HL-60 (cell line): ENCODE data around the gene LRRC4C.

Source experiments
- DNase-seq, 2 experiments: peaks; one replicate each; pipeline ENCODE4 v3.0.0-alpha.2; 2010 to 2020; ENCODE audit warnings: low read depth in 1 of 2, low spot score in 1 of 2
- H3K27ac ChIP-seq: fragments of 250-450 bp; sonication (Bioruptor Pico); replicated peaks from 2 replicates; pipeline ENCODE4 v1.5.1; 2020; ENCODE audit warnings: mild to moderate bottlenecking, moderate library complexity
- H3K27me3 ChIP-seq: fragments of 250-450 bp; sonication (Bioruptor Pico); 2 replicates; pipeline ENCODE4 v1.5.1; 2021; ENCODE audit warnings: mild to moderate bottlenecking, moderate library complexity; ENCODE audit not compliant: insufficient read depth, poor library complexity, severe bottlenecking
- H3K4me3 ChIP-seq: replicated peaks from 2 replicates; pipeline ENCODE4 v1.5.1; 2011; ENCODE audit warnings: mild to moderate bottlenecking, control low read depth, low read length; ENCODE audit not compliant: insufficient read depth
- GABPA ChIP-seq: IDR thresholded peaks from 2 replicates; pipeline ENCODE4 v1.6.1; 2012; ENCODE audit warnings: low read depth
- POLR2AphosphoS5 ChIP-seq: IDR thresholded peaks from 2 replicates; pipeline ENCODE4 v1.6.1; 2012; ENCODE audit warnings: low read depth
- SPI1 ChIP-seq: IDR thresholded peaks from 2 replicates; pipeline ENCODE4 v1.6.1; 2012; ENCODE audit warnings: low read depth, mild to moderate bottlenecking, borderline replicate concordance
- TF ChIP-seq, protein P1 (sequence below): IDR thresholded peaks from one replicate; pipeline ENCODE4 v1.5.1; 2011; ENCODE audit warnings: low read length, control low read depth, inconsistent platforms; ENCODE audit not compliant: insufficient read depth
- TF ChIP-seq, protein P2 (sequence below): IDR thresholded peaks from 2 replicates; pipeline ENCODE4 v1.6.1; 2012; ENCODE audit warnings: low read depth; ENCODE audit not compliant: insufficient replicate concordance

Gene LRRC4C

DNA sequence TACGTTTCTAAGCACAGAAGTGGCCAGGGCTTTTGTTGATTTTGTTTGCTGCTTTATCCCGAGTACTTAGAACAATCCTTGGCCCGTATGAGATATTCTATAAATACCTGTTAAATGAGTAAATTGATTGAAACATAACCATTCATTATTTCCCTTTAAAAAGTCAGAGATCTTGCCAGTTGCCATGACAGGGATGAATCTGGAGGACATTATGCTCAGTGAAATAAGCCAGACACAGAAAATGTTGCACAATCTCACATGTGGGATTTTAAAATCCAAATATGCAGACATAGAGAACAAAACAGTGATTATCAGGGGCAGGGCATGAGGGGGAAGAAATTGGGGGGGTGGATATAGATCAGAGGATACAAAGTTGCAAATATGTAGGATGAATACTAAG lies 1240.1 kb downstream of the LRRC4C start:
- DNase-seq = no peak
- Histone ChIP-seq H3K4me3 (no peak overlapping the region), H3K27ac (no peak overlapping the region), H3K27me3 (no peaks in the 10 kb centered on the region)
- TF ChIP-seq, protein P1, sequence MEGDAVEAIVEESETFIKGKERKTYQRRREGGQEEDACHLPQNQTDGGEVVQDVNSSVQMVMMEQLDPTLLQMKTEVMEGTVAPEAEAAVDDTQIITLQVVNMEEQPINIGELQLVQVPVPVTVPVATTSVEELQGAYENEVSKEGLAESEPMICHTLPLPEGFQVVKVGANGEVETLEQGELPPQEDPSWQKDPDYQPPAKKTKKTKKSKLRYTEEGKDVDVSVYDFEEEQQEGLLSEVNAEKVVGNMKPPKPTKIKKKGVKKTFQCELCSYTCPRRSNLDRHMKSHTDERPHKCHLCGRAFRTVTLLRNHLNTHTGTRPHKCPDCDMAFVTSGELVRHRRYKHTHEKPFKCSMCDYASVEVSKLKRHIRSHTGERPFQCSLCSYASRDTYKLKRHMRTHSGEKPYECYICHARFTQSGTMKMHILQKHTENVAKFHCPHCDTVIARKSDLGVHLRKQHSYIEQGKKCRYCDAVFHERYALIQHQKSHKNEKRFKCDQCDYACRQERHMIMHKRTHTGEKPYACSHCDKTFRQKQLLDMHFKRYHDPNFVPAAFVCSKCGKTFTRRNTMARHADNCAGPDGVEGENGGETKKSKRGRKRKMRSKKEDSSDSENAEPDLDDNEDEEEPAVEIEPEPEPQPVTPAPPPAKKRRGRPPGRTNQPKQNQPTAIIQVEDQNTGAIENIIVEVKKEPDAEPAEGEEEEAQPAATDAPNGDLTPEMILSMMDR = no peak

DNA sequence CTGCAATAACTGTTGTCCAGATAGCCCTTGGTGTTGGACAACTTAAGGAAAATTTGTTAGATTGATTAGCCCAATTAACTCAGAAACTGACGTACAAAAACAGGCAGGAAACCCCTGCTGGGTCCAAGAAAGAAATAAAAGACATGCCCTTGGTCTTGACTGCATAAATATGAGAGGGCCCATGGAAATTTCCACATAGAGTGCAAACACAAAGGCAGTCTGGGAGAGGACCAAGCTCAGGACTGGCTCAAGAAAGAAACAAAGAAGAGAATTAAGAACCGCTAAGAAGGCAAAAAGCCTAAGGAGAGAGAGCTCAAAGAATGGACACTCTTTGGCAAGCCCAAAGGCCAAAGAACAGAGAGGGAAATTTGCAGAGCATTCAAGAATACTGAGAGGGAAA lies 1243.9 kb downstream of the LRRC4C start:
- H3K4me3 ChIP-seq = no peak overlapping the region
- no peak for DNase-seq
- H3K27me3 ChIP-seq = no peaks in the 10 kb centered on the region
- H3K27ac ChIP-seq = no peak overlapping the region
- TF ChIP-seq POLR2AphosphoS5 (no peak), SPI1 (no peak), GABPA (no peak)
- TF ChIP-seq, protein P1 = no peak
- TF ChIP-seq, protein P2, sequence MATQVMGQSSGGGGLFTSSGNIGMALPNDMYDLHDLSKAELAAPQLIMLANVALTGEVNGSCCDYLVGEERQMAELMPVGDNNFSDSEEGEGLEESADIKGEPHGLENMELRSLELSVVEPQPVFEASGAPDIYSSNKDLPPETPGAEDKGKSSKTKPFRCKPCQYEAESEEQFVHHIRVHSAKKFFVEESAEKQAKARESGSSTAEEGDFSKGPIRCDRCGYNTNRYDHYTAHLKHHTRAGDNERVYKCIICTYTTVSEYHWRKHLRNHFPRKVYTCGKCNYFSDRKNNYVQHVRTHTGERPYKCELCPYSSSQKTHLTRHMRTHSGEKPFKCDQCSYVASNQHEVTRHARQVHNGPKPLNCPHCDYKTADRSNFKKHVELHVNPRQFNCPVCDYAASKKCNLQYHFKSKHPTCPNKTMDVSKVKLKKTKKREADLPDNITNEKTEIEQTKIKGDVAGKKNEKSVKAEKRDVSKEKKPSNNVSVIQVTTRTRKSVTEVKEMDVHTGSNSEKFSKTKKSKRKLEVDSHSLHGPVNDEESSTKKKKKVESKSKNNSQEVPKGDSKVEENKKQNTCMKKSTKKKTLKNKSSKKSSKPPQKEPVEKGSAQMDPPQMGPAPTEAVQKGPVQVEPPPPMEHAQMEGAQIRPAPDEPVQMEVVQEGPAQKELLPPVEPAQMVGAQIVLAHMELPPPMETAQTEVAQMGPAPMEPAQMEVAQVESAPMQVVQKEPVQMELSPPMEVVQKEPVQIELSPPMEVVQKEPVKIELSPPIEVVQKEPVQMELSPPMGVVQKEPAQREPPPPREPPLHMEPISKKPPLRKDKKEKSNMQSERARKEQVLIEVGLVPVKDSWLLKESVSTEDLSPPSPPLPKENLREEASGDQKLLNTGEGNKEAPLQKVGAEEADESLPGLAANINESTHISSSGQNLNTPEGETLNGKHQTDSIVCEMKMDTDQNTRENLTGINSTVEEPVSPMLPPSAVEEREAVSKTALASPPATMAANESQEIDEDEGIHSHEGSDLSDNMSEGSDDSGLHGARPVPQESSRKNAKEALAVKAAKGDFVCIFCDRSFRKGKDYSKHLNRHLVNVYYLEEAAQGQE = no peak

DNA sequence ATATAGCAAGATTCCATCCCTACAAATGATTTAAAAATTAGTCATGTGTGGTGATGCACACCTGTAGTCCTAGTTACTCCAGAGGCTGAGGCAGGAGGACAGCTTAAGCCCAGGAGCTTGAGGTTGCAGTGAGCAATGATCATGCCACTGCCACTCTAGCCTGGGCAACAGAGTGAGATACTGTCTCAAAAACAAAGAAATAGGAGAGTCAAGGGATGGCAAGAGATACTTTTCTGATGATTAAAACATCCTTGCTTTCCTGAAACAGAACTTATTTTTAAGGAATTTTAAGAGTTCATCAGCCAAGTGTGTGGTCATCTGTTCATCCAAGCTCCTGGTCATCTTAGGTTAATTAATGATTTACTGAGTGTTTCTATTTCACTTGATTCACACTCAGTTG lies 1252.0 kb downstream of the LRRC4C start:
- DNase-seq = no peak
- TF ChIP-seq SPI1 = no peak
- TF ChIP-seq, protein P1 = no peak
- TF ChIP-seq, protein P2 = no peak
- TF ChIP-seq GABPA = no peak
- no peak for TF ChIP-seq POLR2AphosphoS5
- Histone ChIP-seq H3K27ac (no peak overlapping the region), H3K27me3 (no peaks in the 10 kb centered on the region), H3K4me3 (no peak overlapping the region)

DNA sequence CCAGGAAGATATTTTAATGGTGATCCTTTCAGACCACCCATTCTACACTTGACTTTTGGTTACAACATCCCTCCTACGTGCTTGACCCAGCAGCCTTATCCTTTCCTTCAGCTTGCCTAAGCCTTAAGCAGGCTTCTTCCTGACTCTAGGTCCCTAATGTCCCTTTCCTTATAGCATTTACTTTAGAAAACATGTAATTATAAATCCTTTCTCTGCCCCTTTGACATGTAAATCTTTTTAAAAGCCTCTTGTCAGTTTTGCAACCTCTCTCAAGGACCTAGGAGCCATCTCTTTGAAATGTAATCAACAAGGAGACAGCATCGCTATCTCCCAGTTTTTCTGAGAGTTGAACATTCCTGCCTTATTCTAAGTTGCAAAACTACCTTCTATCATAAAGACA lies 1255.2 kb downstream of the LRRC4C start:
- no peak overlapping the region for H3K27ac ChIP-seq
- H3K27me3 ChIP-seq = no peaks in the 10 kb centered on the region
- no peak for DNase-seq
- no peak overlapping the region for H3K4me3 ChIP-seq
- TF ChIP-seq SPI1 (no peak), GABPA (no peak), POLR2AphosphoS5 (no peak)
- TF ChIP-seq, protein P1 = no peak
- TF ChIP-seq, protein P2 = no peak
